ENCODE measurements around the gene MEI1.

MEI1 gene, protein sequence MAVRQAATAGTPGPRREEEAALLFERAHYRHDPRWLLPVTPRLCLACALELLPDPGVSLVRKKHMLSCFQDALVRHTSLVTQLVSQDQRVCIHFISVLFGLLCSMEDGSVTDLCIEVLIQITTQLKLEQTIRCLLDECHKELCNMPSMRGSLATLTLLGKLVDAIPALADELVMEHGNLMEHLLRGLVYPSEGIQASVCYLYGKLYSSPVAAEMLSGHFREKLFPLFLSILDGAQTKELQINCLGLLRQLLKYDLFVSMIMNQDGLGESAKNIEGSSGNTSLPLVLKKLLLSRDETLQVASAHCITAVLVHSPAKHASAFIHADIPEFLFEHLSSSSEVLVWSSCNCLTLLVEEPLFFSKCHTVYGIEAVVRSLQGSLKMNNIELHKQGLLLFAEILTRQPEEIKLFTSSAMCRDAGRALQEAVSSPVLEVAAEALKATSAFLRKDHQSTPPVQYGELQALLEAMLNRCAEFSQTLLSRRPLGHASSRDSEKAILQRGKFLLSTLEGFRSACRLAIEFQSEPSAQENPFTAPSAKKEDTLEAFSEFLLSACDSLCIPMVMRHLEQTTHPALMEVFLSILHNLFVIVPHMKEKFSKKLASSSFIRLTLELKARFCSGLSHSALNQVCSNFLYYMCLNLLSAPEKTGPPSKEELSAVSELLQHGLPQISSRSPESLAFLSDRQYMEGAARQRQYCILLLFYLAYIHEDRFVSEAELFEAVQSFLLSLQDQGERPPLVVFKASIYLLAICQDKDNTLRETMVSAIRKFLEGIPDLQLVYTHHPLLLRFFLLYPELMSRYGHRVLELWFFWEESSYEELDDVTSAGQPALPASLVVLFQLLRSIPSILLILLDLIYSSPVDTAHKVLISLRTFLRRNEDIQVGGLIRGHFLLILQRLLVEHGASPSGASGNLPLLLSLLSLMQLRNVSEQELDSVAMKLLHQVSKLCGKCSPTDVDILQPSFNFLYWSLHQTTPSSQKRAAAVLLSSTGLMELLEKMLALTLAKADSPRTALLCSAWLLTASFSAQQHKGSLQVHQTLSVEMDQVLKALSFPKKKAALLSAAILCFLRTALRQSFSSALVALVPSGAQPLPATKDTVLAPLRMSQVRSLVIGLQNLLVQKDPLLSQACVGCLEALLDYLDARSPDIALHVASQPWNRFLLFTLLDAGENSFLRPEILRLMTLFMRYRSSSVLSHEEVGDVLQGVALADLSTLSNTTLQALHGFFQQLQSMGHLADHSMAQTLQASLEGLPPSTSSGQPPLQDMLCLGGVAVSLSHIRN

DNA sequence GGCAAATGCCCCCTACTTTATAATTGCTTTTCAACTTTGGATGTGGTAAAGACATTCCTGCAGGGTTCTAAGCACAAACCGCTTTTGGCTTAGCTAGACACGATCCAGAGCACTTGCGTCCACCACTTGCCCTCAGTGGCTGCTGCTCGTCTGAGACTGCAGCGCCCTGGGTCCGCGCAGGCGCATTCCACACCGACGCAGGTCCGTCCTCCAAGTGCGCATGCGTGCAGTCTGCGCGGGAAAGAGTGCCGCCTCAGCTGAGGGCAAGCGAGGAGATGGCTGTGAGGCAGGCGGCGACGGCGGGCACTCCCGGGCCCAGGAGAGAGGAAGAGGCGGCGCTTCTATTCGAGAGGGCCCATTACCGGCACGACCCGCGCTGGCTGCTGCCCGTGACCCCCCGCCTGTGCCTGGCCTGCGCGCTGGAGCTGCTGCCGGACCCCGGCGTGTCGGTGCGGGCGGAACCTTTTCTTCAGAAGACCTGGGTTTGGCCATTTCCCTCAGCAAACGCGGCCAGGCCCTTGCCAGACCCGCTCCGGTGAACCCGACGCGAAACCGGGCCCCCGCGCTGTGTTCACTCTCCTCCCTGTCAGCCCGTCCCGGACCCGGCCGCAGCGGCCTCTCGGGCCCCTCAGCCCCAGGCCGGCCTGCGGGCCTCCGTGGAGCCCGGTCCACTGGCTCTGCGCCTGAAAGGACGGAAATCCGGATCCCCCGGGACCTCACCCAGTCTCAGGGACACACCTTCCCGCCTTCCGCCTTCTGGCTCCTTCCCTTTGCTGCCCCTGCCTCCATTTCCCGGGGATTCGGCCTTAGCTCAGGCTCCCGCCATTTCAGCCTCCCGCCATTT is at the start of gene MEI1:
TSS of gene MEI1 (plus strand) at position 240 of the 844 bp plus-strand sequence. CDS start at position 276, 36 bp downstream.
- Histone ChIP-seq H3K27ac (ENCODE audit: low read depth, low read length) (no peak within 1 kb of the TSS), H3K9me3 (ENCODE audit: low read length) (no peaks in the 10 kb centered on the region), H3K4me1 (ENCODE audit: insufficient read depth, low read length) (peaks cover 4% of the 10 kb centered on the region), H3K9ac (ENCODE audit: low read length) (no peak within 1 kb of the TSS), H3K36me3 (ENCODE audit: insufficient read depth, low read length) (peaks cover 2% of the 10 kb centered on the region), H3K27me3 (ENCODE audit: control insufficient read depth in 1 of 2, insufficient read depth in 2 of 2, low read length in 2 of 2) (no peaks in the 10 kb centered on the region), H3K4me3 (ENCODE audit: low read depth in 1 of 2, low read length in 2 of 2) (peak within 1 kb of the TSS in 1 of 2 donors; percentile 3)

DNA sequence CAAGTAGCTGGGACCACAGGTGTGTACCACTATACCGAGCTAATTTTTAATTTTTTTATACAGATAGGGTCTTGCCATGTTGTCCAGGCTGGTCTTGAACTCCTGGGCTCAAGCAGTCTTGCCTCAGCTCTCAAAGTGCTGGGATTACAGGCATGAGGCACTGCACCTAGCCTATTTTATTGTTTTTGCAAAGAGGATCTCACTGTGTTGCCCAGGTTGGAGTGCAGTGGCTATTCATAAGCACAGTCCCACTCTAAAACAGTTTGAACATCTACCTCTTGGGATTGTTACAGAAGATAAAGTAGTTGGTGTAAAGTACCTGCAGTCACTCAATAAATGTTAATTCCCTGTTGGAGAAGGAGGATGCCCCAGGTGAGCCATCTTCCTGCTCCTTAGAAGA is 49.1 kb upstream of the MEI1 start:
- H3K27me3 ChIP-seq (ENCODE audit: control insufficient read depth in 1 of 2, insufficient read depth in 2 of 2, low read length in 2 of 2) = no peaks in the 10 kb centered on the region
- H3K9me3 ChIP-seq (ENCODE audit: low read length) = no peaks in the 10 kb centered on the region
- H3K4me1 ChIP-seq (ENCODE audit: insufficient read depth, low read length) = no peaks in the 10 kb centered on the region
- no peak overlapping the region for H3K9ac ChIP-seq (ENCODE audit: low read length)
- H3K36me3 ChIP-seq (ENCODE audit: insufficient read depth, low read length) = peaks cover 67% of the 10 kb centered on the region
- H3K4me3 ChIP-seq (ENCODE audit: low read depth in 1 of 2, low read length in 2 of 2) = no peak overlapping the region
- no peak overlapping the region for H3K27ac ChIP-seq (ENCODE audit: low read depth, low read length)

- Histone ChIP-seq H3K36me3 (ENCODE audit: insufficient read depth, low read length) (peaks cover 67% of the 10 kb centered on the region), H3K4me3 (ENCODE audit: low read depth in 1 of 2, low read length in 2 of 2) (no peak overlapping the region), H3K27me3 (ENCODE audit: control insufficient read depth in 1 of 2, insufficient read depth in 2 of 2, low read length in 2 of 2) (no peaks in the 10 kb centered on the region), H3K9me3 (ENCODE audit: low read length) (no peaks in the 10 kb centered on the region), H3K4me1 (ENCODE audit: insufficient read depth, low read length) (no peaks in the 10 kb centered on the region), H3K27ac (ENCODE audit: low read depth, low read length) (no peak overlapping the region), H3K9ac (ENCODE audit: low read length) (no peak overlapping the region)
Measured at GRCh38 chr22:41650821-41651220, 48.5 kb upstream of the MEI1 start.

- H3K4me1 ChIP-seq (ENCODE audit: insufficient read depth, low read length) = no peaks in the 10 kb centered on the region
- no peaks in the 10 kb centered on the region for H3K9me3 ChIP-seq (ENCODE audit: low read length)
- no peak overlapping the region for H3K27ac ChIP-seq (ENCODE audit: low read depth, low read length)
- H3K4me3 ChIP-seq (ENCODE audit: low read depth in 1 of 2, low read length in 2 of 2) = no peak overlapping the region
- H3K9ac ChIP-seq (ENCODE audit: low read length) = no peak overlapping the region
- H3K36me3 ChIP-seq (ENCODE audit: insufficient read depth, low read length) = peaks cover 74% of the 10 kb centered on the region
- H3K27me3 ChIP-seq (ENCODE audit: control insufficient read depth in 1 of 2, insufficient read depth in 2 of 2, low read length in 2 of 2) = no peaks in the 10 kb centered on the region
Measured at GRCh38 chr22:41654322-41654721, 45.0 kb upstream of the MEI1 start.

DNA sequence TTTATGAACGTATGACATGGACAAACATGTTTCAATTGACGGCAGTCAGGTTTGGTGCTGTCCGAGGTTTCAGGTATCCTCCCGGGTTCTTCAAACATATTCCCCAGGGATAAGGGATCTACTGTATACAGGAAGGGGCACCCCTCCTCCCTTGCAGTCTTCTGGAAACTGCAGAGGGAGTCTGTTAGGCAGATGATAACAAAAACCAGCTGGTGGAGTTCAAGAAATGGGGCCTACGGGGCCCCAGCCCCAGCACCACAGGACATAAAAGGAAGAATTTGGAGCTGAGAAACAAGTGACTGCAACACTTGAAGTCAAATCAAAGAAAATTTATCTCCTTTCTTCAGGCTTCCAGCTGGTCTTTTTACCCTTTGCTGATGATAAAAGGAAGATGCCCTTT is 42.7 kb upstream of the MEI1 start:
- H3K9me3 ChIP-seq (ENCODE audit: low read length) = no peaks in the 10 kb centered on the region
- H3K27me3 ChIP-seq (ENCODE audit: control insufficient read depth in 1 of 2, insufficient read depth in 2 of 2, low read length in 2 of 2) = no peaks in the 10 kb centered on the region
- H3K4me3 ChIP-seq (ENCODE audit: low read depth in 1 of 2, low read length in 2 of 2) = no peak overlapping the region
- H3K36me3 ChIP-seq (ENCODE audit: insufficient read depth, low read length) = peaks cover 84% of the 10 kb centered on the region
- no peak overlapping the region for H3K27ac ChIP-seq (ENCODE audit: low read depth, low read length)
- H3K4me1 ChIP-seq (ENCODE audit: insufficient read depth, low read length) = no peaks in the 10 kb centered on the region
- H3K9ac ChIP-seq (ENCODE audit: low read length) = no peak overlapping the region

DNA sequence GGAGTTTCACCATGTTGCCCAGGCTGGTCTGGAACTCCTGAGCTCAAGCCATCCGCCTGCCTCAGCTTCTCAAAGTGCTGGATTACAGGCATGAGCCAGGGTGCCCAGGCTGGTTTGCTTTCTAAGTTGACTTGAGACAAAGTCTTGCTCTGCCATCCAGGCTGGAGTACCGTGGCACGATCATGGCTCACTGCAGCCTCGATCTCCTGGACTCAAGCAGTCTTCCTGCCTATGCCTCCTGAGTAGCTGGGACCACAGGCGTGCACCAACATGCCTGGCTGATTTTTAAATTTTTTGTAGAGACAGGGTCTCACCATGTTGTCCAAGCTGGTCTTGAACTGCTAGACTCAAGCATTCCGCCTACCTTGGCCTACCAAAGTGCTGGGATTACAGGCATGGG is 41.6 kb upstream of the MEI1 start:
- H3K36me3 ChIP-seq (ENCODE audit: insufficient read depth, low read length) = peaks cover 83% of the 10 kb centered on the region

DNA sequence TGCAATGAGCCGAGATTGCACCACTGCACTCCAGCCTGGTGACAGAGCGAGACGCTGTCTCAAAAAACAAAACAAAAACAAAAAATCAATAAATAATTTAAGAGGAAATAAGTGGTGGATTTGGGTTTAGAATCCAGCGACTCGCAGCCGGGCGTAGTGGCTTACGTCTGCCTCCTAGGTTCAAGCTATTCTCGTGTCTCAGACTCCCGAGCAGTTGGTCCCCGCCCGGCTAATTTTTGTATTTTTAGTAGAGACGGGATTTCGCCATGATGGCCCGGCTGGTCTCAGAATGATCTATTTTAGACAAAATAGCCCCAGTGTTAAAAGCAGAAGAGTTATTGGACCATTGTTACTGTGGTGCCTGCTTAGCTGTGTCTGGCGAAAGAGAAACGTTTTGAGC is 40.4 kb upstream of the MEI1 start:
- Histone ChIP-seq H3K9ac (ENCODE audit: low read length) (no peak overlapping the region), H3K36me3 (ENCODE audit: insufficient read depth, low read length) (peaks cover 83% of the 10 kb centered on the region), H3K4me1 (ENCODE audit: insufficient read depth, low read length) (no peaks in the 10 kb centered on the region), H3K27me3 (ENCODE audit: control insufficient read depth in 1 of 2, insufficient read depth in 2 of 2, low read length in 2 of 2) (no peaks in the 10 kb centered on the region), H3K4me3 (ENCODE audit: low read depth in 1 of 2, low read length in 2 of 2) (no peak overlapping the region), H3K9me3 (ENCODE audit: low read length) (no peaks in the 10 kb centered on the region), H3K27ac (ENCODE audit: low read depth, low read length) (no peak overlapping the region)

More for the DNA sequence above, 41.6 kb upstream of the MEI1 start:
- H3K4me3 ChIP-seq (ENCODE audit: low read depth in 1 of 2, low read length in 2 of 2) = no peak overlapping the region
- H3K27me3 ChIP-seq (ENCODE audit: control insufficient read depth in 1 of 2, insufficient read depth in 2 of 2, low read length in 2 of 2) = no peaks in the 10 kb centered on the region
- H3K9ac ChIP-seq (ENCODE audit: low read length) = no peak overlapping the region
- H3K4me1 ChIP-seq (ENCODE audit: insufficient read depth, low read length) = no peaks in the 10 kb centered on the region
- H3K27ac ChIP-seq (ENCODE audit: low read depth, low read length) = no peak overlapping the region
- H3K9me3 ChIP-seq (ENCODE audit: low read length) = no peaks in the 10 kb centered on the region

DNA sequence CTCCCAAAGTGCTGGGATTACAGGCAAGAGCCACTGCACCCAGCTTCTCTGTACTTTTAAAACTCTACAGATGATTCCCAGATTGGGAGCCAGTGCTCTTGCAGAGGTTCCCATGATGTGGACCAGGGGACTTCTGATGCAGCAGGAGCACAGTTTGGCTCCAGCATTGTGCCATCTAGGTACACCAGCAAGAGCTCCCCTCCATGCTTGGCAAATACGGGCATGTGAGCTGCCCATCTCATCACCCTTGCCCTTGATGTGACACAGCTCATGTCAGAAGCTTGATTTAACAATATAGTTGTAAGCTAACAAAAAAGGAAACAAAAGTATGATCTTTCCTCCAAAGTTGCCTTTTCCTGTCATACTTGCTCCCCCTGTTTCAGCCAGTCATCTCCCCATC is 39.4 kb upstream of the MEI1 start:
- H3K9ac ChIP-seq (ENCODE audit: low read length) = no peak overlapping the region
- H3K9me3 ChIP-seq (ENCODE audit: low read length) = no peaks in the 10 kb centered on the region
- no peaks in the 10 kb centered on the region for H3K4me1 ChIP-seq (ENCODE audit: insufficient read depth, low read length)
- H3K4me3 ChIP-seq (ENCODE audit: low read depth in 1 of 2, low read length in 2 of 2) = no peak overlapping the region
- H3K36me3 ChIP-seq (ENCODE audit: insufficient read depth, low read length) = peaks cover 80% of the 10 kb centered on the region
- no peaks in the 10 kb centered on the region for H3K27me3 ChIP-seq (ENCODE audit: control insufficient read depth in 1 of 2, insufficient read depth in 2 of 2, low read length in 2 of 2)
- no peak overlapping the region for H3K27ac ChIP-seq (ENCODE audit: low read depth, low read length)

DNA sequence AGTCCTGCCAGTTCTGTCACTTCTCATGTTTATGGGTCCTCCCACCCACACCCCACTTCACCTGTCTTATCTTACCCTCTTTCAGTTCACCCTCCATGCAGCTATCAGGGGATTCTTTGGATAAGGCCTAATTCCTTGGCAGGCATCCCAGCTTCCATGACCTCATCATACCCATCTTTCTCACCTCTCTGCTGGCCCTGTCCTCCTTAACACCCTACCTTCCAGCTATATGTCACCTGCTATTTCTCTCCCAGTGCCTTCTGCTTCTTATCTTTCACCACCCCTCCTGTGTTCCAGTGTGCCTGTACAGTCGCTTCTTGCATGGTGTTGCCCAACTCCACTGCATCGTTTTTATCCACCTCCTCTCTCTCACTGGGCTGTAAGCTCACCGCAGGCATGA is 38.9 kb upstream of the MEI1 start:
- Histone ChIP-seq H3K4me3 (ENCODE audit: low read depth in 1 of 2, low read length in 2 of 2) (no peak overlapping the region), H3K27me3 (ENCODE audit: control insufficient read depth in 1 of 2, insufficient read depth in 2 of 2, low read length in 2 of 2) (no peaks in the 10 kb centered on the region), H3K27ac (ENCODE audit: low read depth, low read length) (no peak overlapping the region), H3K9me3 (ENCODE audit: low read length) (no peaks in the 10 kb centered on the region), H3K36me3 (ENCODE audit: insufficient read depth, low read length) (peaks cover 78% of the 10 kb centered on the region), H3K4me1 (ENCODE audit: insufficient read depth, low read length) (no peaks in the 10 kb centered on the region), H3K9ac (ENCODE audit: low read length) (no peak overlapping the region)

- H3K4me3 ChIP-seq (ENCODE audit: low read depth in 1 of 2, low read length in 2 of 2) = no peak overlapping the region
- H3K27ac ChIP-seq (ENCODE audit: low read depth, low read length) = no peak overlapping the region
- H3K4me1 ChIP-seq (ENCODE audit: insufficient read depth, low read length) = no peaks in the 10 kb centered on the region
- no peak overlapping the region for H3K9ac ChIP-seq (ENCODE audit: low read length)
- no peaks in the 10 kb centered on the region for H3K9me3 ChIP-seq (ENCODE audit: low read length)
- H3K27me3 ChIP-seq (ENCODE audit: control insufficient read depth in 1 of 2, insufficient read depth in 2 of 2, low read length in 2 of 2) = no peaks in the 10 kb centered on the region
- H3K36me3 ChIP-seq (ENCODE audit: insufficient read depth, low read length) = peaks cover 78% of the 10 kb centered on the region
Measured at GRCh38 chr22:41661088-41661487, 38.2 kb upstream of the MEI1 start.
